NT2/D1 (cell line): Measurements from ENCODE around the gene FGFR2.

Source experiments
- SUZ12 ChIP-seq: IDR thresholded peaks from 2 replicates; pipeline ENCODE4 v1.6.1; 2011; ENCODE audit not compliant: insufficient read length, insufficient read depth; ENCODE audit errors: extremely low read depth
- YY1 ChIP-seq: IDR thresholded peaks from 2 replicates; pipeline ENCODE4 v1.6.1; 2011; ENCODE audit not compliant: insufficient read length, insufficient read depth
- ZNF274 ChIP-seq: IDR thresholded peaks from 2 replicates; pipeline ENCODE4 v1.6.1; 2011; ENCODE audit warnings: mild to moderate bottlenecking, low read depth, low read length

- TF ChIP-seq ZNF274 (no peak), SUZ12 (no peak), YY1 (no peak)
These were observed 23.6 kb downstream of the FGFR2 start for GRCh38 chr10:121574519-121575166.
